HG03066 (cell line): Measurements from ENCODE around the gene TRNP1.
"Not testable (repeated sequence)": the region's sequence is repeated elsewhere in the genome, so short reads cannot be mapped to it uniquely, and the experiment has no call there.

Experiments used
- ATAC-seq: cut with Tn5 transposase; IDR thresholded peaks from one replicate; pipeline ENCODE4 v1.9.1; 2021; ENCODE audit warnings: low read depth; ENCODE audit not compliant: unreplicated experiment

TRNP1 gene

GRCh38 chr1:26993237-26994019 lies at the start of gene TRNP1:
Gene TRNP1 (plus strand): TSS chr1:26993692. CDS start chr1:26993787, 95 bp downstream.
- no peak for ATAC-seq

GRCh38 chr1:26945138-26945537 lies 48.4 kb upstream of the TRNP1 start:
- ATAC-seq = no peak

- ATAC-seq = no peak
These were observed 47.8 kb upstream of the TRNP1 start for GRCh38 chr1:26945728-26946127.

- no peak for ATAC-seq
These were observed 47.2 kb upstream of the TRNP1 start for GRCh38 chr1:26946270-26946669.

- not testable (repeated sequence) for ATAC-seq
These were observed 44.8 kb upstream of the TRNP1 start for GRCh38 chr1:26948725-26949057.

- no peak for ATAC-seq
These were observed 44.1 kb upstream of the TRNP1 start for GRCh38 chr1:26949266-26949925.

- no peak for ATAC-seq
These were observed 43.6 kb upstream of the TRNP1 start for GRCh38 chr1:26949926-26950319.

- ATAC-seq = no peak
These were observed 42.9 kb upstream of the TRNP1 start for GRCh38 chr1:26950602-26951001.

GRCh38 chr1:26951216-26951615 lies 42.3 kb upstream of the TRNP1 start:
- no peak for ATAC-seq

GRCh38 chr1:26951821-26952497 lies 41.5 kb upstream of the TRNP1 start:
- ATAC-seq = no peak

GRCh38 chr1:26953374-26953773 lies 40.1 kb upstream of the TRNP1 start:
- ATAC-seq = no peak

- no peak for ATAC-seq
These were observed 37.2 kb upstream of the TRNP1 start for GRCh38 chr1:26956321-26956720.

GRCh38 chr1:26957306-26957705 lies 36.2 kb upstream of the TRNP1 start:
- no peak for ATAC-seq

GRCh38 chr1:26959270-26959669 lies 34.2 kb upstream of the TRNP1 start:
- ATAC-seq = no peak

- no peak for ATAC-seq
These were observed 33.5 kb upstream of the TRNP1 start, which contains the start of gene KDF1 for GRCh38 chr1:26959722-26960624. Gene KDF1 (minus strand): TSS chr1:26960468. CDS start chr1:26952380, 8,088 bp downstream.

- ATAC-seq = no peak
These were observed 32.9 kb upstream of the TRNP1 start for GRCh38 chr1:26960625-26960966.

- no peak for ATAC-seq
These were observed 31.7 kb upstream of the TRNP1 start for GRCh38 chr1:26961826-26962225.

GRCh38 chr1:26965213-26965612 lies 28.3 kb upstream of the TRNP1 start:
- no peak for ATAC-seq

GRCh38 chr1:26965628-26966027 lies 27.9 kb upstream of the TRNP1 start:
- no peak for ATAC-seq

- no peak for ATAC-seq
These were observed 22.7 kb upstream of the TRNP1 start for GRCh38 chr1:26970810-26971209.

- no peak for ATAC-seq
These were observed 21.9 kb upstream of the TRNP1 start for GRCh38 chr1:26971590-26971989.
